ENCODE data around the gene NPDC1.
"Not testable (repeated sequence)": the region's sequence is repeated elsewhere in the genome, so short reads cannot be mapped to it uniquely, and the experiment has no call there.

Gene NPDC1

DNA sequence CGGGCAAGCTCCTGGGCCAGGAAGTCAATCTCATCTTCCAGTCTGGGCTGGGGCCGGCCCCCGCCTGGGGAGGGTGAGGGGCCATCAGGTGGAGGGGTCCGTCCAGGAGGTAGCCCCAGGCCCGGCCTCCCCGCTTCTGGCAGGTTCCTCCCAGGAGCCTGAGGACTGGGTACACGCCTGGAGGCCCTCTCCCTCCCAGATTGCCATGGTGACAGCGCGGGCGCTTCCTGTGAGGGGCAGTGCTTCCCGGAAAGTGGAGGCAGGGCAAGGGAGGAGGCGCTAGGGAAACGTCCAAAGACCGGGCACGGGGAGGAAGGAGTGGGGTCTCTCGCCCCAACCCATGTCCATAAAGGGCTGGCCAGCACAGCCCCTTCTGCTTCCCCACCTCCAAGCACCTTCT is 4.9 kb downstream of the NPDC1 start:
- in situ Hi-C loops (cut with MboI; ENCODE audit: low sequenced_read_pairs): no loop called here

- in situ Hi-C loops (cut with MboI; ENCODE audit: low sequenced_read_pairs): no loop called here
These were observed 5.4 kb downstream of the NPDC1 start for GRCh38 chr9:137040568-137040967.

DNA sequence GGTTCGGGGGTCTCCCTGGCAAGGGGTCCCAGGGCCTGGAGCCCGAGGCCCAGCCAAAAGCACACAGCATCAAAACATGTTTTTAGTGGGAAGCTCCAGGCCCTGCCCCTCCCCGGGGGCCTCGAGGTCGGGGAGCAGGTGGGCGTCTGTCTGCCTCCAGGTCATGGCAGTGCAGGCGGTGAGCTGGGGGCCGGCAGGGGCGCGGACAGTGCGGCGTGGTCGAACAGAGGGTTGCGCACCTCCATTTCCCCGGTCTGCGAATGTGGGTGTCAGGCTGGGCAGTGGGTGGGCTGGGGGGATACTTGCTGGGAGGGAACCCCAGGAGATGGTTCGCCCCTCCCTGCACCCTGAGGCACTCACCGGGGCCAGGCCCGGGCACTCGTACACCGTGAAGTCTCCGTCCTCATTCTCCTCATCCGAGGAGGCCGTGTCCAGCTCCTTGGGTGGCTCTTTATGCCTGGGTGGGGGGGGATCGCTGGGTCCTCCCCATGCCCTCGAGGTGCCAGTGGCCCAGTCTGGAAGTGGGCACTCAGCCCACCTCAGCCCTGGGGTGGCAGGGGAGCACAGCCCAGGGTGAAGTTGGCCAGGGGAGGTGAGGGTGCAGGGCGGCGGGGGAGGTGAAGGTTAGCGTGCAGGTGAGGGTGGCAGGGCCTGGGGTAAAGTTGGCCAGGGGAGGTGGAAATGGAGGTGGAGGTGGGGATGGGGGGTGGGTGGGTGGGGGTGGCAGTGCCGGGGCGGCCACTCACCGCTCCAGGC is 6.2 kb downstream of the NPDC1 start:
- in situ Hi-C loops (cut with MboI; ENCODE audit: low sequenced_read_pairs): no loop called here

- in situ Hi-C loops (cut with MboI; ENCODE audit: low sequenced_read_pairs): no loop called here
These were observed 7.1 kb downstream of the NPDC1 start for GRCh38 chr9:137038916-137039315.

DNA sequence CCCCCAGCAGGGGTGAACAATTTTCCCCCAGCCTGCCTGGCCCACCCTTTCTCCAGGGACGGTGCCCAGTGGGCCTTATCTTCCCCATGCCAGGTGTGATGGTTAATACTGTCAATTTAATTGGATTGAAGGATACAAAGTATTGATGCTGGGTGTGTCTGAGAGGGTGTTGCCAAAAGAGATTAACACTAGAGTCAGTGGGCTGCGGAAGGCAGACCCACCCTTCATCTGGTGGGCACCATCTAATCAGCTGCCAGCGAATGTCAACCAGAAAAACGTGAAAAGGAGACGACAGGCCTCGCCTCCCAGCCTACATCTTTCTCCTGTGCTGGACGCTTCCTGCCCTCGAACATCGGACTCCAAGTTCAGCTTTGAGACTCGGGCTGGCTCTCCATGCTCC is 8.5 kb downstream of the NPDC1 start:
- in situ Hi-C loops (cut with MboI; ENCODE audit: low sequenced_read_pairs): no loop called here

DNA sequence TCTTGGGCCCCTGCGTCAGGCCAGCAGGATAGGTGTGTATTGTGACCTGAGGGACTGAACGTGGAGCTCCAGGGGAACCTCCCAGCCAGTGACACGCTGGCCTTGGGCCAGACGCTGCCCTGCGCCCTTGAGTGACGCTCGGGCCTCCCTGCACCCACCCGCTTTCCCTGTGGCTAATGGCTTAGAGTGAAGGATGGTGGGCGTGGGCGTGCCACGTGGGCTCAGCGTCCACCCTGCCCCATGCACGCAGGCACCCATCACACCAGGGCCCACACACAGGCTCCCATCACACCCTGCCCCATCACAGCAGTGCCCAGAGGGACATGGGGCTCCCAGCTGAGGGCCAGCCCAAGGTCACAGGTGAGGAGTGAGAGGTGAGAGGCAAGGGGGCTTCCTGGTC is 8.9 kb downstream of the NPDC1 start:
- in situ Hi-C loops (cut with MboI; ENCODE audit: low sequenced_read_pairs): no loop called here

GRCh38 chr9:137035937-137036336 is 10.0 kb downstream of the NPDC1 start:
- in situ Hi-C loops (cut with MboI; ENCODE audit: low sequenced_read_pairs): no loop called here

DNA sequence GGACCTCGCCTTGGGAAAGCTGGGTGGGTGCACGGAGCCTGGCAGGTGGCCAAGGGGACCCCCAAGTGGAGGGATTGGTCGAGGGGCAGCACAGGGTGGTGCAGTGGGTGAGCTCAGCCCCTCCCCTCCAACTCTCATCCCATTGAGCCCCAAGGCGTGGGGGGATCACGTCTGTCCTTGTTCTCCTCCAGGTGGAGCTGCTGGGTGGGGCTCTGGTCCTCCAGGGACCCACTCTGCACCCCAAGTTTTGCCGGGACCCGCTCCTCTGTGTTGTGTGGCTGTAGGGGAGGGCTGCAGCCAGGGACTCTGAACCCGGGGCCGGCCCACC is 10.5 kb downstream of the NPDC1 start:
- in situ Hi-C loops (cut with MboI; ENCODE audit: low sequenced_read_pairs): no loop called here

- in situ Hi-C loops (cut with MboI; ENCODE audit: low sequenced_read_pairs): no loop called here
These were observed 11.1 kb downstream of the NPDC1 start for GRCh38 chr9:137034709-137035506.

- in situ Hi-C loops (cut with MboI; ENCODE audit: low sequenced_read_pairs): no loop called here
These were observed 11.8 kb downstream of the NPDC1 start for GRCh38 chr9:137034039-137034708.

DNA sequence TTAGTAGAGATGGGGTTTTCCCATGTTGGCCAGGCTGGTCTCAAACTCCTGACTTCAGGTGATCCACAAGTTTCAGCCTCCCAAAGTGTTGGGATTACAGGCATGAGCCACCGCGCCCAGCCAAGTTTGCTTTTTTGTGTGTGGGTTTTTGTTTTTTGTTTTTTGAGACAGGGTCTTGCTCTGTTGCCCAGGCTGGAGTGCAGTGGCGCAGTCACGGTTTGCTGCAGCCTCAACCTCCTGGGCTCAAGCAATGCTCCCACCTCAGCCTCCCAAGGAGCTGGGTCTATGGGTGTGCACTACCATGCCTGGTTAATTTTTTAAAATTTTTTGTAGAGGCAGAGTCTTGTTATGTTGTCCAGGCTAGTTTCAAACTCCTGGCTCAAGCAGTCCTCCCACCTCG is 12.5 kb downstream of the NPDC1 start:
- in situ Hi-C loops (cut with MboI; ENCODE audit: low sequenced_read_pairs): not testable (repeated sequence)

- in situ Hi-C loops (cut with MboI; ENCODE audit: low sequenced_read_pairs): no loop called here
These were observed 13.1 kb downstream of the NPDC1 start for GRCh38 chr9:137032858-137033257.

- in situ Hi-C loops (cut with MboI; ENCODE audit: low sequenced_read_pairs): no loop called here
These were observed 13.9 kb downstream of the NPDC1 start, which contains the start of gene FUT7 for GRCh38 chr9:137031904-137032640. Gene FUT7 (minus strand): TSS chr9:137032088. CDS start chr9:137031991, 97 bp downstream.

DNA sequence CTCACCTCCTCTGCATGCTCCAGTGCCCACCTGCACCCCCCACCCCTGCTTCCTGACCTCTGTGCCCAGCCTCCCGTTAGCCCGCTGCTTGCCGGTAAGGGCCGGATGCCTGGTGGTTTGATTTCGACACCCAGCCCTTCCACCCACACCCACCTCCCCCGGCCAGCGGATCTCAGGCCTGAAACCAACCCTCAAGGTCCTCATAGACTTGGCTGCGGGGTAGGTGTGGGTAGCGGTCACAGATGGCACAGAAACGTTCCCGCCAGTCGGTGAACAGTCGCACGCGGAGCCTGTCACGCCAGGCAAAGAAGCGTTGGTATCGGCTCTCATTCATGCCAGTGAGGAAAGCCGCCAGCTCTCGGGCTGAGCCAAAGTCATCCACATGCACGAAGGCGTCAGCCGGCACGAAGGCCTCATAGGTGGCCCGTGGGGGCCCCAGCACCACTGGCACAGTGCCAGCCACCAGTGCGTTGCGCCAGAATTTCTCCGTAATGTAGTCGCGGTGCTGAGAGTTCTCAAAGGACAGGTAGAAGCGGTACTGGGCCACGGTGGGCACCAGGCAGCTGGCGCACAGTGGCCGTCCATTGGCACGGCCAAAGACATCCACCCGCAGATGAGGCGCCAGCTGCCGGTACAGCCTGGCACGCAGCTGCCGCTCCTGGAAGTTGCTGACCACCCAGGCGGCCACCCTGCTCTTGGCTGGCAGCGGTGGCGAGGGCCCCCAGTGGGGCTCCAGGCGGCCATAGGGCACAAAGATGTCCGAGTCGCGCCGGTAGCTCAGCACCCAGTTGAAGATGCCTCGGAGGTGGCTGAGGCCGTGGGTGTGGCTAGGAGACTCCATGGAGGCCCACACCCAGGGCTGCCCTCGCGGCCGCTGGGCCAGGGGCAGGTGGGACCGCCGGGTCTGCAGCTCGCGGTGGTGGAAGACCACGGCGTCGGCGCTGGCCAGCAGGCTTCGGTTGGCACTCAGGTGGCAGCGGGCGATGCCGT is 15.1 kb downstream of the NPDC1 start:
- in situ Hi-C loops (cut with MboI; ENCODE audit: low sequenced_read_pairs): no loop called here

GRCh38 chr9:137030006-137030405 is 16.0 kb downstream of the NPDC1 start:
- in situ Hi-C loops (cut with MboI; ENCODE audit: low sequenced_read_pairs): no loop called here

- in situ Hi-C loops (cut with MboI; ENCODE audit: low sequenced_read_pairs): no loop called here
These were observed 16.7 kb downstream of the NPDC1 start for GRCh38 chr9:137029058-137029936.

DNA sequence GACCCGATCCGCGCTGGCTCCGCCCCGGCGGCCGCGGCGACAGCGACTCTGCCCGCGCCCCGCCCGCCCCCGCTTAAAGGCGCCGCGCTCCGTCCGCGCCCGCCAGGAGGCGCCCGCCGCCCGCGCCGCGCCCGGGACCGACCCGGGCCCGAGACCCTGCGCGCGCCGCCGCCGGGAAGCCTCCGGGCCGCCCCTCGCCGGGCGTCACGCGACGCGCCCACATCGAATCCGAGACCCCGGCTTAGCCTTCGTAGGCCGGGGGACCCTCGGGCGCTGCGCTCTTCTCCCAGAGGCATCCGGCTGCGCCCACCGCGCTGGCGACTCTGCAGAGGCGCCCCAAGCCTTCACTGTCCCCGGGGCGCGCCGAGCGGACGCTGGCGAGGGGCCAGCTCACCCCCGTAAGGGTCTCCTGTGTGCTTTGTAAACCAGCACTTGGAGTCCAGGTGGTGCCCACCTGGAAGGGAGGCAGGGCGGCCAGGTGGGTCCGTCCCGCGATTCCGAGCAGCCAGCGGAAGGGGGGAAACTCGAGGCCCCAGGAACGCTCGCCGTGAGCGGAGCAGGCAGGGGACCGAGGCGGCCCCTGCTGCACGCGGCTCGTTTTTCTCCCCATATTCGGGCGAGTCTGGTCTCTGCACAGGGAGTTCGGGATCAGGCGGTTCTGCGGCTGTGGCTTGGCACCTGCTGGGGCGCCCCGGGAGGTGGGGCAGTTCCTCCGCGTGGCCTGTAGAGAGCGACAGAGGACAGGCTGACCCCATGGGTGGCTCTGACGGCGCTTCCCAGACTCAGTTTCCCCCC is 17.5 kb downstream of the NPDC1 start:
- in situ Hi-C loops (cut with MboI; ENCODE audit: low sequenced_read_pairs): no loop called here

Measured in hTERT RPE-1 (cell line).